ENCODE results near the gene TAF15.

TAF15 gene

GRCh38 chr17:35786941-35787432 is 22.3 kb upstream of the TAF15 start:
- in situ Hi-C loops (cut with HindIII; ENCODE audit: low sequenced_read_pairs): no loop called here

GRCh38 chr17:35788477-35789368 is 20.6 kb upstream of the TAF15 start:
- in situ Hi-C loops (cut with HindIII; ENCODE audit: low sequenced_read_pairs): no loop called here

- in situ Hi-C loops (cut with HindIII; ENCODE audit: low sequenced_read_pairs): no loop called here
Measured at GRCh38 chr17:35790841-35791240, 18.4 kb upstream of the TAF15 start.

GRCh38 chr17:35791681-35792350 is 17.5 kb upstream of the TAF15 start:
- in situ Hi-C loops (cut with HindIII; ENCODE audit: low sequenced_read_pairs): no loop called here

- in situ Hi-C loops (cut with HindIII; ENCODE audit: low sequenced_read_pairs): no loop called here
Measured at GRCh38 chr17:35793257-35793656, 16.0 kb upstream of the TAF15 start.

GRCh38 chr17:35795007-35795870 is 14.0 kb upstream of the TAF15 start, which contains the start of gene MMP28:
TSS of gene MMP28 (minus strand) at chr17:35795641. CDS start at chr17:35795377, 264 bp downstream.
- in situ Hi-C loops (cut with HindIII; ENCODE audit: low sequenced_read_pairs): no loop called here

- in situ Hi-C loops (cut with HindIII; ENCODE audit: low sequenced_read_pairs): no loop called here
Measured at GRCh38 chr17:35795871-35796265, 13.4 kb upstream of the TAF15 start.

- in situ Hi-C loops (cut with HindIII; ENCODE audit: low sequenced_read_pairs): no loop called here
Measured at GRCh38 chr17:35796942-35797341, 12.3 kb upstream of the TAF15 start.

- in situ Hi-C loops (cut with HindIII; ENCODE audit: low sequenced_read_pairs): no loop called here
Measured at GRCh38 chr17:35797370-35797769, 11.9 kb upstream of the TAF15 start.

- in situ Hi-C loops (cut with HindIII; ENCODE audit: low sequenced_read_pairs): no loop called here
Measured at GRCh38 chr17:35797918-35798317, 11.4 kb upstream of the TAF15 start.

GRCh38 chr17:35799942-35800341 is 9.3 kb upstream of the TAF15 start:
- in situ Hi-C loops (cut with HindIII; ENCODE audit: low sequenced_read_pairs): no loop called here

- in situ Hi-C loops (cut with HindIII; ENCODE audit: low sequenced_read_pairs): no loop called here
Measured at GRCh38 chr17:35801583-35802224, 7.6 kb upstream of the TAF15 start.

GRCh38 chr17:35804658-35805192 is 4.6 kb upstream of the TAF15 start:
- in situ Hi-C loops (cut with HindIII; ENCODE audit: low sequenced_read_pairs): no loop called here

GRCh38 chr17:35807371-35808144 is 1.7 kb upstream of the TAF15 start:
- in situ Hi-C loops (cut with HindIII; ENCODE audit: low sequenced_read_pairs): no loop called here

GRCh38 chr17:35808240-35808961 is 883 bp upstream of the TAF15 start:
- in situ Hi-C loops (cut with HindIII; ENCODE audit: low sequenced_read_pairs): no loop called here

- in situ Hi-C loops (cut with HindIII; ENCODE audit: low sequenced_read_pairs): no loop called here
Measured at GRCh38 chr17:35809855-35810461, 674 bp downstream of the TAF15 start.

- in situ Hi-C loops (cut with HindIII; ENCODE audit: low sequenced_read_pairs): no loop called here
Measured at GRCh38 chr17:35811759-35812158, 2.5 kb downstream of the TAF15 start.

- in situ Hi-C loops (cut with HindIII; ENCODE audit: low sequenced_read_pairs): no loop called here
Measured at GRCh38 chr17:35812456-35812855, 3.2 kb downstream of the TAF15 start.
